PC-9 (cell line): ENCODE results near the gene C1orf167. TPM values are rescaled to one million over a fixed set of nuclear protein-coding genes. Genes with fewer than 3 reads are reported as not detected.

Source experiments
- BruUV-seq: library from RNA; stranded (reverse); fragments of 400-500 nt; replicated peaks from 2 replicates; lab custom pipeline; 2021; lab: Mats Ljungman, UMichigan
- CTCF ChIA-PET: fragments of 300-600 bp; sonication (Branson Sonifier 250); formaldehyde crosslinking; loops from one replicate; lab custom pipeline; 2022; ENCODE audit warnings: antibody characterized with exemption; lab: Charles Lee
- POLR2A ChIA-PET: fragments of 300-600 bp; sonication (Branson Sonifier 250); formaldehyde crosslinking; loops from one replicate; lab custom pipeline; 2022; ENCODE audit warnings: antibody characterized with exemption; ENCODE audit not compliant: unreplicated experiment; lab: Charles Lee
- DNase-seq, 2 experiments: peaks; one replicate each; pipeline versions ENCODE4 v3.0.0 to v3.0.0-alpha.2; 2015 to 2022; ENCODE audit warnings: mixed read lengths in 1 of 2
- H2AFZ ChIP-seq: fragments of 200-600 bp; sonication (generic); 2 replicates; pipeline ENCODE4 v1.8.1; 2017; ENCODE audit warnings: antibody characterized with exemption
- H3F3A ChIP-seq: fragments of 200-600 bp; sonication (generic); 2 replicates; pipeline ENCODE4 v1.8.1; 2017; ENCODE audit warnings: antibody characterized with exemption, mild to moderate bottlenecking, low read depth; ENCODE audit not compliant: insufficient read depth
- H3K27ac ChIP-seq: fragments of 200-600 bp; sonication (generic); 2 replicates; pipeline ENCODE4 v1.6.1; 2016; ENCODE audit warnings: mixed run types
- H3K27me3 ChIP-seq: fragments of 200-600 bp; sonication (generic); 2 replicates; pipeline ENCODE4 v1.6.1; 2016; ENCODE audit warnings: low read depth, mixed run types; ENCODE audit not compliant: insufficient read depth
- H3K36me3 ChIP-seq: fragments of 200-600 bp; sonication (generic); 2 replicates; pipeline ENCODE4 v1.6.1; 2016; ENCODE audit warnings: low read depth, mixed run types
- H3K4me1 ChIP-seq: fragments of 200-600 bp; sonication (generic); replicated peaks from 2 replicates; pipeline ENCODE4 v1.6.1; 2016; ENCODE audit warnings: mixed run types; ENCODE audit not compliant: insufficient read depth
- H3K4me2 ChIP-seq: fragments of 200-600 bp; sonication (generic); 2 replicates; pipeline ENCODE4 v1.6.1; 2017; ENCODE audit warnings: mixed run types
- H3K4me3 ChIP-seq: fragments of 200-600 bp; sonication (generic); 2 replicates; pipeline ENCODE4 v1.6.1; 2016; ENCODE audit warnings: mixed run types
- H3K79me2 ChIP-seq: fragments of 200-600 bp; sonication (generic); 2 replicates; pipeline ENCODE4 v1.6.1; 2017; ENCODE audit warnings: low read depth, mixed run types
- H3K9me2 ChIP-seq: fragments of 200-600 bp; sonication (generic); 2 replicates; pipeline ENCODE4 v1.8.1; 2017; ENCODE audit warnings: mild to moderate bottlenecking; ENCODE audit not compliant: insufficient read depth
- H3K9me3 ChIP-seq: fragments of 200-600 bp; sonication (generic); 2 replicates; pipeline ENCODE4 v1.8.1; 2016; ENCODE audit warnings: low read depth; ENCODE audit not compliant: insufficient read depth
- H4K20me1 ChIP-seq: fragments of 200-600 bp; sonication (generic); 2 replicates; pipeline ENCODE4 v1.8.1; 2017; ENCODE audit not compliant: insufficient read depth
- EZH2 ChIP-seq: fragments of 200-600 bp; sonication (generic); IDR thresholded peaks from 2 replicates; pipeline ENCODE4 v1.8.0; 2017; ENCODE audit warnings: antibody characterized with exemption, low read depth
- intact Hi-C: fragments of 100-400 bp; cut with micrococcal nuclease; formaldehyde crosslinking; loops from one replicate; pipeline ENCODE4 v1.10.0; 2022; ENCODE audit not compliant: unreplicated experiment
- total RNA-seq: library from RNA; stranded (reverse); gene quantifications from 2 replicates; pipeline ENCODE4 v1.2.3, GENCODE V29; 2021
- TF ChIP-seq, protein P1 (sequence below): fragments of 200-600 bp; sonication (generic); conservative IDR thresholded peaks from 2 replicates; pipeline ENCODE4 v1.6.1; 2017; ENCODE audit warnings: mixed run types, antibody characterized with exemption, mild to moderate bottlenecking, moderate library complexity

Gene C1orf167
- total RNA-seq, 1 experiment from 2014 or later, result not detected

DNA sequence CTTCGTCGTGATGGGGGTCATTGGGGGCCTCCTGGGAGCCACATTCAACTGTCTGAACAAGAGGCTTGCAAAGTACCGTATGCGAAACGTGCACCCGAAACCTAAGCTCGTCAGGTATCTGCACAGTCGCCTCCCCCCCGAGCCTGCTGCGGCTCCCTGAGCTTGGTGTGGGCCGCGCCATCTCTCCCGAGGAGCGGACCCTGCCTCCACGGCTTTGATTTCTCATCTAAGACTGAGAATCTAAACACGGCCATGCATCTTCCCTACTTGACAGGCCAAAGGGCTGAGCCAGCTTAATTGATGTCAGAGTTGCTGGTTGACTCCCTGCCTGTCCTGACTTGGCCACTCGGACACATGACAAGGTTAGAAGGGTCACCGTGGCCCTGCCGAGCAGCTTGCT lies 66.5 kb downstream of the C1orf167 start:
- Histone ChIP-seq H3K79me2 (no peaks in the 10 kb centered on the region), H4K20me1 (no peaks in the 10 kb centered on the region), H3K4me1 (no peaks in the 10 kb centered on the region), H3F3A (no peaks in the 10 kb centered on the region), H3K9me3 (no peaks in the 10 kb centered on the region), H3K4me2 (no peak overlapping the region), H3K27me3 (no peaks in the 10 kb centered on the region), H3K9me2 (no peaks in the 10 kb centered on the region), H2AFZ (no peak overlapping the region), H3K36me3 (0 out of 2 replicates have a peak, but pooled peaks cover 4% of the 10 kb centered on the region), H3K27ac (no peak overlapping the region), H3K4me3 (no peak overlapping the region)
- no peak for TF ChIP-seq EZH2
- TF ChIP-seq, protein P1, sequence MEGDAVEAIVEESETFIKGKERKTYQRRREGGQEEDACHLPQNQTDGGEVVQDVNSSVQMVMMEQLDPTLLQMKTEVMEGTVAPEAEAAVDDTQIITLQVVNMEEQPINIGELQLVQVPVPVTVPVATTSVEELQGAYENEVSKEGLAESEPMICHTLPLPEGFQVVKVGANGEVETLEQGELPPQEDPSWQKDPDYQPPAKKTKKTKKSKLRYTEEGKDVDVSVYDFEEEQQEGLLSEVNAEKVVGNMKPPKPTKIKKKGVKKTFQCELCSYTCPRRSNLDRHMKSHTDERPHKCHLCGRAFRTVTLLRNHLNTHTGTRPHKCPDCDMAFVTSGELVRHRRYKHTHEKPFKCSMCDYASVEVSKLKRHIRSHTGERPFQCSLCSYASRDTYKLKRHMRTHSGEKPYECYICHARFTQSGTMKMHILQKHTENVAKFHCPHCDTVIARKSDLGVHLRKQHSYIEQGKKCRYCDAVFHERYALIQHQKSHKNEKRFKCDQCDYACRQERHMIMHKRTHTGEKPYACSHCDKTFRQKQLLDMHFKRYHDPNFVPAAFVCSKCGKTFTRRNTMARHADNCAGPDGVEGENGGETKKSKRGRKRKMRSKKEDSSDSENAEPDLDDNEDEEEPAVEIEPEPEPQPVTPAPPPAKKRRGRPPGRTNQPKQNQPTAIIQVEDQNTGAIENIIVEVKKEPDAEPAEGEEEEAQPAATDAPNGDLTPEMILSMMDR, result no peak
- POLR2A ChIA-PET, result no interaction called here
- no TSS peak for BruUV-seq
- intact Hi-C loops, result no loop called here
- CTCF ChIA-PET, result interaction anchor here (0.6 kb wide), 1 partner anchor 40 kb away, joined by 4 read pairs; no protein-coding TSS in a partner anchor
- no peak for DNase-seq

GRCh38 chr1:11831945-11832725 lies 70.1 kb downstream of the C1orf167 start:
- no peak for TF ChIP-seq EZH2
- TF ChIP-seq, protein P1, result no peak
- ChIA-PET CTCF (no interaction called here), POLR2A (interaction anchor here (0.6 kb wide), 1 partner anchor 142 kb away, joined by 3 read pairs; no protein-coding TSS in a partner anchor)
- H3F3A ChIP-seq, result no peaks in the 10 kb centered on the region
- H3K4me1 ChIP-seq, result no peaks in the 10 kb centered on the region
- no peak for DNase-seq
- no peak overlapping the region for H2AFZ ChIP-seq
- H3K9me2 ChIP-seq, result no peaks in the 10 kb centered on the region
- H3K27ac ChIP-seq, result no peak overlapping the region
- no peaks in the 10 kb centered on the region for H3K36me3 ChIP-seq
- H3K79me2 ChIP-seq, result no peaks in the 10 kb centered on the region
- H3K4me3 ChIP-seq, result no peak overlapping the region
- no peaks in the 10 kb centered on the region for H3K9me3 ChIP-seq
- H3K27me3 ChIP-seq, result no peaks in the 10 kb centered on the region
- H3K4me2 ChIP-seq, result no peak overlapping the region
- intact Hi-C loops, result loop anchor here (1.0 to 10.0 kb wide), 2 partner anchors 47 to 373 kb away; no protein-coding TSS in a partner anchor
- BruUV-seq, result no TSS peak
- H4K20me1 ChIP-seq, result no peaks in the 10 kb centered on the region

- Histone ChIP-seq H3K9me3 (no peaks in the 10 kb centered on the region), H3K27ac (no peak overlapping the region), H2AFZ (no peak overlapping the region), H4K20me1 (no peaks in the 10 kb centered on the region), H3K4me2 (no peak overlapping the region), H3K36me3 (no peaks in the 10 kb centered on the region), H3K4me3 (no peak overlapping the region), H3K27me3 (no peaks in the 10 kb centered on the region), H3K9me2 (no peaks in the 10 kb centered on the region), H3K79me2 (no peaks in the 10 kb centered on the region), H3F3A (no peaks in the 10 kb centered on the region), H3K4me1 (no peaks in the 10 kb centered on the region)
- intact Hi-C loops, result loop anchor here (10.0 kb wide), 1 partner anchor 371 kb away; no protein-coding TSS in a partner anchor
- POLR2A ChIA-PET, result no interaction called here
- BruUV-seq, result no TSS peak
- TF ChIP-seq, protein P1, result no peak
- DNase-seq, result no peak
- CTCF ChIA-PET, result no interaction called here
Observed at GRCh38 chr1:11833497-11833896, 71.5 kb downstream of the C1orf167 start.
